H1 (cell line): Measurements from ENCODE around the gene CETN2. TPM values are rescaled to one million over a fixed set of nuclear protein-coding genes. Genes with fewer than 3 reads are reported as not detected.

Experiments
- CHD7 ChIP-seq: fragments of 300-600 bp; sonication (generic); IDR thresholded peaks from 2 replicates; pipeline ENCODE4 v1.7.1; 2012; ENCODE audit warnings: low read length, moderate library complexity, mild to moderate bottlenecking, inconsistent platforms; ENCODE audit not compliant: insufficient replicate concordance
- GTF2F1 ChIP-seq: IDR thresholded peaks from 2 replicates; pipeline ENCODE4 v1.6.1; 2012; ENCODE audit warnings: low read depth, low read length, improper control_type of control experiment, borderline replicate concordance
- PHF8 ChIP-seq: fragments of 200-600 bp; sonication (generic); conservative IDR thresholded peaks from 2 replicates; pipeline ENCODE4 v1.7.1; 2012; ENCODE audit warnings: low read depth, mild to moderate bottlenecking, inconsistent platforms, low read length, moderate library complexity
- POLR2AphosphoS5 ChIP-seq: IDR thresholded peaks from 2 replicates; pipeline ENCODE4 v1.6.1; 2011; ENCODE audit warnings: low read depth, low read length
- POU5F1 ChIP-seq: IDR thresholded peaks from 2 replicates; pipeline ENCODE4 v1.6.1; 2011; ENCODE audit warnings: low read depth, mild to moderate bottlenecking, low read length, moderate library complexity
- SIN3A ChIP-seq, 2 experiments: IDR thresholded peaks in 1 of 2; conservative IDR thresholded peaks in 1 of 2; 2 replicates each; pipeline ENCODE4 v1.6.1; 2011 to 2012; ENCODE audit warnings: low read length in 2 of 2, improper control_type of control experiment in 1 of 2, low read depth in 1 of 2, mild to moderate bottlenecking in 1 of 2
- polyA plus RNA-seq, 7 experiments: library from polyadenylated mRNA; depleted of rRNA in 3 of 7; stranded (reverse) in 5 of 7; unstranded in 2 of 7; fragments of >200 nt in 5 of 7; fragments of 200-250 nt in 2 of 7; gene quantifications; 1 replicate in 5 of 7; 2 replicates in 1 of 7; 4 replicates in 1 of 7; pipeline versions ENCODE4 v1.2.1 to v1.2.3, GENCODE V29; 2011 to 2013; ENCODE audit warnings: missing spikeins in 2 of 7, mixed read lengths in 2 of 7
- total RNA-seq: library from RNA; stranded (reverse); fragmentation: NEBNext Ultra II Directional; extraction: Animal tissue kit (Norgen Biotek cat#: 25700); gene quantifications from 2 replicates; pipeline ENCODE4 v1.2.1, GENCODE V29; 2021

The CETN2 gene
- total and polyA plus RNA-seq, 2 of the 8 experiments (the other 6 are each of a cell fraction or from before 2014, with no cell fraction given) = 13.1 to 24.3 TPM

GRCh38 chrX:152853986-152854385 lies 23.4 kb upstream of the CETN2 start (continued):
- no peak for TF ChIP-seq CHD7
- no peak for TF ChIP-seq POU5F1
- no peak for TF ChIP-seq GTF2F1
- no peak for TF ChIP-seq PHF8
- no peak for TF ChIP-seq POLR2AphosphoS5
- no peak for TF ChIP-seq SIN3A (conservative IDR thresholded peaks at IDR 0.05 in 1 of 2, IDR thresholded peaks at IDR 0.05 in 1 of 2; ENCODE audit: low read depth in 1 of 2, low read length in 2 of 2)
